Glutamatergic neuron (in vitro differentiated cells): ENCODE results near the gene BACE2. TPM values are rescaled to one million over a fixed set of nuclear protein-coding genes. Genes with fewer than 3 reads are reported as not detected.
"Not testable (repeated sequence)": the region's sequence is repeated elsewhere in the genome, so short reads cannot be mapped to it uniquely, and the experiment has no call there.

Experiments used
- DNase-seq: peaks from one replicate; pipeline ENCODE4 v3.0.0; 2022
- H3K27ac Mint-ChIP-seq: one replicate; pipeline ENCODE4 v1.8.0; 2020; ENCODE audit warnings: mild to moderate bottlenecking, mixed read lengths, inconsistent platforms; ENCODE audit not compliant: unreplicated experiment
- H3K27me3 Mint-ChIP-seq: one replicate; pipeline ENCODE4 v1.8.0; 2020; ENCODE audit warnings: mild to moderate bottlenecking, moderate library complexity, mixed read lengths, inconsistent platforms; ENCODE audit not compliant: unreplicated experiment
- H3K36me3 Mint-ChIP-seq: one replicate; pipeline ENCODE4 v1.8.0; 2020; ENCODE audit warnings: mild to moderate bottlenecking, mixed read lengths, inconsistent platforms; ENCODE audit not compliant: unreplicated experiment
- H3K4me1 Mint-ChIP-seq: one replicate; pipeline ENCODE4 v1.8.0; 2020; ENCODE audit warnings: mild to moderate bottlenecking, low read depth, mixed read lengths, inconsistent platforms; ENCODE audit not compliant: unreplicated experiment
- H3K4me3 Mint-ChIP-seq: one replicate; pipeline ENCODE4 v1.8.0; 2020; ENCODE audit warnings: mild to moderate bottlenecking, mixed read lengths, inconsistent platforms; ENCODE audit not compliant: unreplicated experiment
- H3K9me3 Mint-ChIP-seq: one replicate; pipeline ENCODE4 v1.8.0; 2020; ENCODE audit warnings: mild to moderate bottlenecking, moderate library complexity, mixed read lengths, inconsistent platforms; ENCODE audit not compliant: unreplicated experiment
- CTCF ChIP-seq: fragments of 200-600 bp; sonication (generic); IDR thresholded peaks from one replicate; pipeline ENCODE4 v1.5.0; 2021; ENCODE audit not compliant: partially characterized antibody, unreplicated experiment
- total RNA-seq: library from RNA; stranded (reverse); fragmentation: NEBNext Ultra II Directional; extraction: Animal tissue kit (Norgen Biotek cat#: 25700); gene quantifications from one replicate; pipeline ENCODE4 v1.2.1, GENCODE V29; 2021; ENCODE audit not compliant: unreplicated experiment

Gene BACE2
- total RNA-seq, 1 donor from 2014 or later = not detected

GRCh38 chr21:41232013-41232412 is 64.1 kb downstream of the BACE2 start:
- Mint-ChIP-seq H3K4me3 (no peak overlapping the region), H3K9me3 (no peaks in the 10 kb centered on the region), H3K36me3 (no peaks in the 10 kb centered on the region), H3K4me1 (no peaks in the 10 kb centered on the region), H3K27me3 (peaks cover 5% of the 10 kb centered on the region), H3K27ac (no peak overlapping the region)
- DNase-seq = no peak
- TF ChIP-seq CTCF = no peak

GRCh38 chr21:41233916-41234315 is 66.0 kb downstream of the BACE2 start:
- H3K27me3 Mint-ChIP-seq = peaks cover 5% of the 10 kb centered on the region
- peaks cover 1% of the 10 kb centered on the region for H3K9me3 Mint-ChIP-seq
- no peak for DNase-seq
- no peaks in the 10 kb centered on the region for H3K36me3 Mint-ChIP-seq
- H3K4me3 Mint-ChIP-seq = no peak overlapping the region
- no peak overlapping the region for H3K27ac Mint-ChIP-seq
- no peak for TF ChIP-seq CTCF
- H3K4me1 Mint-ChIP-seq = no peaks in the 10 kb centered on the region

- Mint-ChIP-seq H3K27ac (no peak overlapping the region), H3K9me3 (peaks cover 1% of the 10 kb centered on the region), H3K4me1 (no peaks in the 10 kb centered on the region), H3K36me3 (no peaks in the 10 kb centered on the region), H3K4me3 (no peak overlapping the region), H3K27me3 (peaks cover 5% of the 10 kb centered on the region)
- no peak for DNase-seq
- TF ChIP-seq CTCF = no peak
These were observed 66.6 kb downstream of the BACE2 start for GRCh38 chr21:41234569-41234968.

- H3K27ac Mint-ChIP-seq = no peak overlapping the region
- TF ChIP-seq CTCF = no peak
- peaks cover 1% of the 10 kb centered on the region for H3K9me3 Mint-ChIP-seq
- H3K27me3 Mint-ChIP-seq = peaks cover 2% of the 10 kb centered on the region
- no peak overlapping the region for H3K4me3 Mint-ChIP-seq
- H3K36me3 Mint-ChIP-seq = no peaks in the 10 kb centered on the region
- no peaks in the 10 kb centered on the region for H3K4me1 Mint-ChIP-seq
- DNase-seq = no peak
These were observed 67.2 kb downstream of the BACE2 start for GRCh38 chr21:41235201-41235600.

- no peak for DNase-seq
- Mint-ChIP-seq H3K9me3 (peaks cover 1% of the 10 kb centered on the region), H3K4me1 (no peaks in the 10 kb centered on the region), H3K4me3 (no peak overlapping the region), H3K27ac (no peak overlapping the region), H3K36me3 (no peaks in the 10 kb centered on the region), H3K27me3 (peaks cover 3% of the 10 kb centered on the region)
- no peak for TF ChIP-seq CTCF
These were observed 68.5 kb downstream of the BACE2 start for GRCh38 chr21:41236352-41236973.

- not testable (repeated sequence) for H3K9me3 Mint-ChIP-seq, H3K4me1 Mint-ChIP-seq, H3K27me3 Mint-ChIP-seq, H3K4me3 Mint-ChIP-seq, H3K36me3 Mint-ChIP-seq, DNase-seq, H3K27ac Mint-ChIP-seq
These were observed 70.3 kb downstream of the BACE2 start for GRCh38 chr21:41238081-41238796.
